ENCODE data around the gene SLC6A15. TPM values are rescaled to one million over a fixed set of nuclear protein-coding genes. Genes with fewer than 3 reads are reported as not detected.

SLC6A15 gene
- polyA plus RNA-seq, 3 donors: 0.60 to 0.74 (median 0.68) TPM

DNA sequence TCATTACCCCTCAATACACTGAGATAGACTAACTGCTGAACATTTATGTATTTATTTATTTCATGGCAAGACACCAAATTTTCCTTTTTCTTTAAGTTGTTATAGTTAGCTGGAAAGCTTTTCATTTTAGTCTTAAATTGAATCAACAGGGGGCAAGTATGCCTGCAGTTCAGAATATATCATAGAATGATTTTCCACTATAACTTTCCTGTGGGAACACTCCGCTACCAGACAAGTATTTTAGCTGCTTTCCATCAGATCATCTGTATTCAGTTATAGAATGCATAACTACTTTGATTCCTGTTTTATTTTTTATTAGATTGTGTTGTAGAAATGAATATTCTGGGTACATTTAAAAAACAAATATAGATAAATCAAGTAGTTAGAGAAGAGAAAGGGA is 102.0 kb downstream of the SLC6A15 start:
- DNase-seq (ENCODE audit: low read depth in 3 of 3, low spot score in 2 of 3): no peak

Other genes starting within 250 kb of the SLC6A15 start
- gene TSPAN19, start 123.5 kb upstream of the SLC6A15 start, polyA plus RNA-seq (ENCODE audit: insufficient read length in 3 of 3): 1 to 10 TPM in 1 of 3 donors, under 1 TPM in 2; 0.59 to 1.0 (median 0.78) TPM
- gene LRRIQ1, start 123.6 kb upstream of the SLC6A15 start, polyA plus RNA-seq (ENCODE audit: insufficient read length in 3 of 3): 10 to 100 TPM; 37.3 to 48.9 (median 38.7) TPM